Thyroid gland (tissue), 4 donors: ENCODE results near the gene CENPM. TPM values are rescaled to one million over a fixed set of nuclear protein-coding genes. Genes with fewer than 3 reads are reported as not detected.
A peak's percentile ranks its signal among the peaks of the same experiment; 100 is the strongest.

Experiments
- DNase-seq, 2 donors: peaks; one replicate each; pipeline ENCODE4 v3.0.0-alpha.2; 2019
- H3K27ac ChIP-seq, 3 donors: fragments of 200-600 bp; sonication (generic); 1 replicate in 2 of 3; 2 replicates in 1 of 3; pipeline ENCODE4 v1.5.1; 2016 to 2019; ENCODE audit warnings: mild to moderate bottlenecking in 1 of 3, moderate library complexity in 1 of 3
- H3K27me3 ChIP-seq: fragments of 200-600 bp; sonication (generic); one replicate; pipeline ENCODE4 v1.5.1; 2019
- H3K36me3 ChIP-seq, 2 donors: fragments of 200-600 bp; sonication (generic); one replicate each; pipeline ENCODE4 v1.5.1; 2016 to 2019
- H3K4me1 ChIP-seq, 2 donors: fragments of 200-600 bp; sonication (generic); one replicate each; pipeline ENCODE4 v1.5.1; 2017 to 2019
- H3K4me3 ChIP-seq, 3 donors: fragments of 200-600 bp; sonication (generic); replicated peaks in 1 of 3; 1 replicate in 2 of 3; 2 replicates in 1 of 3; pipeline ENCODE4 v1.5.1; 2016; ENCODE audit warnings: mild to moderate bottlenecking in 1 of 3
- H3K9me3 ChIP-seq: fragments of 200-600 bp; sonication (generic); one replicate; pipeline ENCODE4 v1.5.1; 2017
- CTCF ChIP-seq, 6 experiments: fragments of 200-600 bp in 3 of 6; fragments of 450-650 bp in 3 of 6; sonication (generic) in 3 of 6; IDR thresholded peaks; one replicate each; pipeline ENCODE4 v1.5.1; 2016 to 2019; ENCODE audit warnings: antibody characterized with exemption in 6 of 6, mild to moderate bottlenecking in 2 of 6, inconsistent platforms in 1 of 6, moderate library complexity in 1 of 6
- POLR2A ChIP-seq, 2 donors: fragments of 450-650 bp; IDR thresholded peaks; one replicate each; pipeline ENCODE4 v1.6.1; 2017; ENCODE audit warnings: antibody characterized with exemption in 2 of 2, mild to moderate bottlenecking in 2 of 2, moderate library complexity in 1 of 2
- WGBS, 2 donors: methylation state at CpG; one replicate each; pipeline ENCODE4 v1.1.5; 2017; 5-methylcytosine and 5-hydroxymethylcytosine counted together
- intact Hi-C: fragments of 100-400 bp; cut with DNase I; formaldehyde crosslinking; loops from one replicate; pipeline ENCODE4 v1.15.1; 2023
- total RNA-seq, 4 donors: library from RNA; depleted of rRNA; stranded (reverse); fragments of >200 nt; gene quantifications; one replicate each; pipeline ENCODE4 v1.2.3, GENCODE V29; 2016

Gene CENPM
- total RNA-seq, 4 donors from 2014 or later = 0.56 TPM; not detected in 3

GRCh38 chr22:41978732-41979131 lies 31.8 kb upstream of the CENPM start:
- intact Hi-C loops = no loop called here
- 100% methylated on average over 1 of the region's 1 CpG for WGBS, 2 donors
- Histone ChIP-seq H3K27ac (no peak overlapping the region), H3K9me3 (no peaks in the 10 kb centered on the region), H3K36me3 (no peaks in the 10 kb centered on the region), H3K27me3 (no peaks in the 10 kb centered on the region), H3K4me3 (no peak overlapping the region), H3K4me1 (peaks cover 0 to 13% of the 10 kb centered on the region in 2 donors)
- DNase-seq = no peak
- TF ChIP-seq POLR2A (IDR thresholded peaks at IDR 0.05) (no peak), CTCF (IDR thresholded peaks at IDR 0.05) (no peak)

GRCh38 chr22:41976961-41977566 lies 30.1 kb upstream of the CENPM start:
- Histone ChIP-seq H3K27me3 (no peaks in the 10 kb centered on the region), H3K4me3 (no peak overlapping the region), H3K27ac (no peak overlapping the region), H3K9me3 (no peaks in the 10 kb centered on the region), H3K36me3 (no peaks in the 10 kb centered on the region), H3K4me1 (peaks cover 0 to 13% of the 10 kb centered on the region in 2 donors)
- intact Hi-C loops = no loop called here
- TF ChIP-seq CTCF (IDR thresholded peaks at IDR 0.05) (no peak), POLR2A (IDR thresholded peaks at IDR 0.05) (no peak)
- no peak for DNase-seq
- 5 to 7% methylated on average over 8 to 26 of the region's 46 CpGs for WGBS, 2 donors

- Histone ChIP-seq H3K4me1 (peaks cover 0 to 13% of the 10 kb centered on the region in 2 donors), H3K27ac (no peak overlapping the region), H3K9me3 (no peaks in the 10 kb centered on the region), H3K4me3 (peak overlapping the region in 1 of 3 donors; percentile 37), H3K27me3 (no peaks in the 10 kb centered on the region), H3K36me3 (no peaks in the 10 kb centered on the region)
- intact Hi-C loops = no loop called here
- peak; percentile 40 to 47 for DNase-seq
- no peak for TF ChIP-seq CTCF (IDR thresholded peaks at IDR 0.05)
- TF ChIP-seq POLR2A (IDR thresholded peaks at IDR 0.05) = no peak
- WGBS, 2 donors = 11 to 15% methylated on average over 8 to 15 of the region's 72 CpGs
Measured at GRCh38 chr22:41976070-41976901, 29.3 kb upstream of the CENPM start.

GRCh38 chr22:41975299-41976069 lies 28.5 kb upstream of the CENPM start:
- intact Hi-C loops = no loop called here
- no peaks in the 10 kb centered on the region for H3K9me3 ChIP-seq
- H3K4me3 ChIP-seq = no peak overlapping the region
- peaks cover 0 to 13% of the 10 kb centered on the region in 2 donors for H3K4me1 ChIP-seq
- TF ChIP-seq POLR2A (IDR thresholded peaks at IDR 0.05) (no peak), CTCF (IDR thresholded peaks at IDR 0.05) (no peak)
- no peaks in the 10 kb centered on the region for H3K36me3 ChIP-seq
- WGBS, 2 donors = 67 to 69% methylated on average over 12 of the region's 12 CpGs
- H3K27me3 ChIP-seq = no peaks in the 10 kb centered on the region
- DNase-seq = no peak
- H3K27ac ChIP-seq = no peak overlapping the region
